Measurements from ENCODE around the gene CACNB1.
"Not testable (repeated sequence)": the region's sequence is repeated elsewhere in the genome, so short reads cannot be mapped to it uniquely, and the experiment has no call there.

The CACNB1 gene

GRCh38 chr17:39141915-39142664 lies 55.4 kb downstream of the CACNB1 start:
- Histone ChIP-seq H3K36me3 (ENCODE audit: control insufficient read depth, insufficient read depth, low read length) (no peaks in the 10 kb centered on the region), H3K4me3 (ENCODE audit: insufficient read depth, low read depth, low read length) (no peak overlapping the region), H3K9me3 (ENCODE audit: control insufficient read depth, low read length) (no peaks in the 10 kb centered on the region), H3K27ac (ENCODE audit: insufficient read depth, low read depth, low read length, poor library complexity, severe bottlenecking) (no peak overlapping the region), H3K4me1 (ENCODE audit: control insufficient read depth, insufficient read depth, low read length) (no peaks in the 10 kb centered on the region), H3K27me3 (ENCODE audit: control insufficient read depth, insufficient read depth, low read length, poor library complexity, severe bottlenecking) (no peaks in the 10 kb centered on the region)
- 94 to 96% methylated on average over 11 of the region's 11 CpGs for WGBS, 2 experiments

- Histone ChIP-seq H3K27me3 (ENCODE audit: control insufficient read depth, insufficient read depth, low read length, poor library complexity, severe bottlenecking) (no peaks in the 10 kb centered on the region), H3K4me3 (ENCODE audit: insufficient read depth, low read depth, low read length) (no peak overlapping the region), H3K9me3 (ENCODE audit: control insufficient read depth, low read length) (no peaks in the 10 kb centered on the region), H3K36me3 (ENCODE audit: control insufficient read depth, insufficient read depth, low read length) (no peaks in the 10 kb centered on the region), H3K4me1 (ENCODE audit: control insufficient read depth, insufficient read depth, low read length) (no peaks in the 10 kb centered on the region), H3K27ac (ENCODE audit: insufficient read depth, low read depth, low read length, poor library complexity, severe bottlenecking) (no peak overlapping the region)
- WGBS, 2 experiments, result 95 to 97% methylated on average over 3 to 4 of the region's 5 CpGs
These were observed 56.2 kb downstream of the CACNB1 start for GRCh38 chr17:39141294-39141693.

GRCh38 chr17:39139561-39139960 lies 57.9 kb downstream of the CACNB1 start:
- no peak overlapping the region for H3K4me3 ChIP-seq (ENCODE audit: insufficient read depth, low read depth, low read length)
- WGBS, 2 experiments, result 94 to 96% methylated on average over 9 of the region's 9 CpGs
- no peaks in the 10 kb centered on the region for H3K27me3 ChIP-seq (ENCODE audit: control insufficient read depth, insufficient read depth, low read length, poor library complexity, severe bottlenecking)
- no peaks in the 10 kb centered on the region for H3K9me3 ChIP-seq (ENCODE audit: control insufficient read depth, low read length)
- H3K4me1 ChIP-seq (ENCODE audit: control insufficient read depth, insufficient read depth, low read length), result no peaks in the 10 kb centered on the region
- no peaks in the 10 kb centered on the region for H3K36me3 ChIP-seq (ENCODE audit: control insufficient read depth, insufficient read depth, low read length)
- no peak overlapping the region for H3K27ac ChIP-seq (ENCODE audit: insufficient read depth, low read depth, low read length, poor library complexity, severe bottlenecking)

- Histone ChIP-seq H3K4me1 (ENCODE audit: control insufficient read depth, insufficient read depth, low read length) (no peaks in the 10 kb centered on the region), H3K36me3 (ENCODE audit: control insufficient read depth, insufficient read depth, low read length) (no peaks in the 10 kb centered on the region), H3K4me3 (ENCODE audit: insufficient read depth, low read depth, low read length) (no peak overlapping the region), H3K27me3 (ENCODE audit: control insufficient read depth, insufficient read depth, low read length, poor library complexity, severe bottlenecking) (no peaks in the 10 kb centered on the region), H3K27ac (ENCODE audit: insufficient read depth, low read depth, low read length, poor library complexity, severe bottlenecking) (no peak overlapping the region), H3K9me3 (ENCODE audit: control insufficient read depth, low read length) (no peaks in the 10 kb centered on the region)
- WGBS, 2 experiments, result 88 to 93% methylated on average over 2 of the region's 2 CpGs
These were observed 58.3 kb downstream of the CACNB1 start for GRCh38 chr17:39139161-39139511.

GRCh38 chr17:39138431-39139160 lies 58.9 kb downstream of the CACNB1 start:
- no peaks in the 10 kb centered on the region for H3K4me1 ChIP-seq (ENCODE audit: control insufficient read depth, insufficient read depth, low read length)
- no peak overlapping the region for H3K27ac ChIP-seq (ENCODE audit: insufficient read depth, low read depth, low read length, poor library complexity, severe bottlenecking)
- 94 to 95% methylated on average over 13 of the region's 13 CpGs for WGBS, 2 experiments
- H3K27me3 ChIP-seq (ENCODE audit: control insufficient read depth, insufficient read depth, low read length, poor library complexity, severe bottlenecking), result no peaks in the 10 kb centered on the region
- no peak overlapping the region for H3K4me3 ChIP-seq (ENCODE audit: insufficient read depth, low read depth, low read length)
- no peaks in the 10 kb centered on the region for H3K9me3 ChIP-seq (ENCODE audit: control insufficient read depth, low read length)
- no peaks in the 10 kb centered on the region for H3K36me3 ChIP-seq (ENCODE audit: control insufficient read depth, insufficient read depth, low read length)

- H3K36me3 ChIP-seq (ENCODE audit: control insufficient read depth, insufficient read depth, low read length), result no peaks in the 10 kb centered on the region
- no peaks in the 10 kb centered on the region for H3K27me3 ChIP-seq (ENCODE audit: control insufficient read depth, insufficient read depth, low read length, poor library complexity, severe bottlenecking)
- H3K4me1 ChIP-seq (ENCODE audit: control insufficient read depth, insufficient read depth, low read length), result no peaks in the 10 kb centered on the region
- WGBS, 2 experiments, result 90 to 93% methylated on average over 6 of the region's 6 CpGs
- H3K27ac ChIP-seq (ENCODE audit: insufficient read depth, low read depth, low read length, poor library complexity, severe bottlenecking), result no peak overlapping the region
- H3K9me3 ChIP-seq (ENCODE audit: control insufficient read depth, low read length), result no peaks in the 10 kb centered on the region
- no peak overlapping the region for H3K4me3 ChIP-seq (ENCODE audit: insufficient read depth, low read depth, low read length)
These were observed 62.6 kb downstream of the CACNB1 start for GRCh38 chr17:39134878-39135277.

- no peaks in the 10 kb centered on the region for H3K27me3 ChIP-seq (ENCODE audit: control insufficient read depth, insufficient read depth, low read length, poor library complexity, severe bottlenecking)
These were observed 65.3 kb downstream of the CACNB1 start for GRCh38 chr17:39132192-39132610.

GRCh38 chr17:39131616-39132015 lies 65.9 kb downstream of the CACNB1 start:
- Histone ChIP-seq H3K27ac (ENCODE audit: insufficient read depth, low read depth, low read length, poor library complexity, severe bottlenecking) (no peak overlapping the region), H3K4me1 (ENCODE audit: control insufficient read depth, insufficient read depth, low read length) (no peaks in the 10 kb centered on the region), H3K36me3 (ENCODE audit: control insufficient read depth, insufficient read depth, low read length) (no peaks in the 10 kb centered on the region), H3K27me3 (ENCODE audit: control insufficient read depth, insufficient read depth, low read length, poor library complexity, severe bottlenecking) (no peaks in the 10 kb centered on the region), H3K9me3 (ENCODE audit: control insufficient read depth, low read length) (no peaks in the 10 kb centered on the region), H3K4me3 (ENCODE audit: insufficient read depth, low read depth, low read length) (no peak overlapping the region)
- 84 to 86% methylated on average over 6 of the region's 6 CpGs for WGBS, 2 experiments

More at GRCh38 chr17:39132192-39132610, 65.3 kb downstream of the CACNB1 start:
- no peak overlapping the region for H3K27ac ChIP-seq (ENCODE audit: insufficient read depth, low read depth, low read length, poor library complexity, severe bottlenecking)
- no peak overlapping the region for H3K4me3 ChIP-seq (ENCODE audit: insufficient read depth, low read depth, low read length)
- no peaks in the 10 kb centered on the region for H3K9me3 ChIP-seq (ENCODE audit: control insufficient read depth, low read length)
- 91 to 93% methylated on average over 7 of the region's 7 CpGs for WGBS, 2 experiments
- H3K36me3 ChIP-seq (ENCODE audit: control insufficient read depth, insufficient read depth, low read length), result no peaks in the 10 kb centered on the region
- H3K4me1 ChIP-seq (ENCODE audit: control insufficient read depth, insufficient read depth, low read length), result no peaks in the 10 kb centered on the region

GRCh38 chr17:39130205-39130604 lies 67.3 kb downstream of the CACNB1 start:
- H3K27ac ChIP-seq (ENCODE audit: insufficient read depth, low read depth, low read length, poor library complexity, severe bottlenecking), result no peak overlapping the region
- WGBS, 2 experiments, result 93 to 94% methylated on average over 3 of the region's 3 CpGs

GRCh38 chr17:39129544-39129943 lies 67.9 kb downstream of the CACNB1 start:
- 75 to 97% methylated on average over 3 to 4 of the region's 6 CpGs for WGBS, 2 experiments
- H3K9me3 ChIP-seq (ENCODE audit: control insufficient read depth, low read length); H3K27me3 ChIP-seq (ENCODE audit: control insufficient read depth, insufficient read depth, low read length, poor library complexity, severe bottlenecking); H3K4me1 ChIP-seq (ENCODE audit: control insufficient read depth, insufficient read depth, low read length); H3K4me3 ChIP-seq (ENCODE audit: insufficient read depth, low read depth, low read length); H3K36me3 ChIP-seq (ENCODE audit: control insufficient read depth, insufficient read depth, low read length); H3K27ac ChIP-seq (ENCODE audit: insufficient read depth, low read depth, low read length, poor library complexity, severe bottlenecking): not testable (repeated sequence)

More at GRCh38 chr17:39130205-39130604, 67.3 kb downstream of the CACNB1 start:
- Histone ChIP-seq H3K9me3 (ENCODE audit: control insufficient read depth, low read length) (no peaks in the 10 kb centered on the region), H3K4me1 (ENCODE audit: control insufficient read depth, insufficient read depth, low read length) (no peaks in the 10 kb centered on the region), H3K36me3 (ENCODE audit: control insufficient read depth, insufficient read depth, low read length) (no peaks in the 10 kb centered on the region), H3K27me3 (ENCODE audit: control insufficient read depth, insufficient read depth, low read length, poor library complexity, severe bottlenecking) (no peaks in the 10 kb centered on the region), H3K4me3 (ENCODE audit: insufficient read depth, low read depth, low read length) (no peak overlapping the region)

Measured in ectodermal cell (in vitro differentiated cells).